Smooth muscle cell (in vitro differentiated cells): Measurements from ENCODE around the gene CEBPE. TPM values are rescaled to one million over a fixed set of nuclear protein-coding genes. Genes with fewer than 3 reads are reported as not detected.
A peak's percentile ranks its signal among the peaks of the same experiment; 100 is the strongest.

Source experiments
- DNase-seq: peaks from one replicate; lab custom pipeline; 2025; ENCODE audit not compliant: unreplicated experiment; lab: John Stamatoyannopoulos, UW
- H2AFZ ChIP-seq: fragments of 200-600 bp; sonication (generic); 2 replicates; pipeline ENCODE4 v1.6.0; 2016; ENCODE audit warnings: antibody characterized with exemption, low read depth, mild to moderate bottlenecking
- H3F3A ChIP-seq: fragments of 200-600 bp; sonication (generic); 2 replicates; pipeline ENCODE4 v1.6.0; 2017; ENCODE audit warnings: antibody characterized with exemption, low read depth
- H3K27ac ChIP-seq: fragments of 200-600 bp; sonication (generic); 2 replicates; pipeline ENCODE4 v1.5.1; 2016; ENCODE audit warnings: low read depth, mild to moderate bottlenecking
- H3K27me3 ChIP-seq: fragments of 200-600 bp; sonication (generic); 2 replicates; pipeline ENCODE4 v1.6.1; 2016; ENCODE audit warnings: low read depth, mild to moderate bottlenecking
- H3K36me3 ChIP-seq: fragments of 200-600 bp; sonication (generic); 2 replicates; pipeline ENCODE4 v1.5.1; 2016; ENCODE audit warnings: low read depth
- H3K4me1 ChIP-seq: fragments of 200-600 bp; sonication (generic); 2 replicates; pipeline ENCODE4 v1.5.1; 2016; ENCODE audit warnings: low read depth
- H3K4me2 ChIP-seq: fragments of 200-600 bp; sonication (generic); 2 replicates; pipeline ENCODE4 v1.6.0; 2016; ENCODE audit warnings: mild to moderate bottlenecking
- H3K4me3 ChIP-seq: fragments of 200-600 bp; sonication (generic); 2 replicates; pipeline ENCODE4 v1.5.1; 2016; ENCODE audit warnings: mild to moderate bottlenecking
- H3K79me2 ChIP-seq: fragments of 200-600 bp; sonication (generic); 2 replicates; pipeline ENCODE4 v1.6.0; 2016; ENCODE audit warnings: low read depth, mild to moderate bottlenecking
- H3K9ac ChIP-seq: fragments of 200-600 bp; sonication (generic); 2 replicates; pipeline ENCODE4 v1.6.0; 2016; ENCODE audit warnings: low read depth
- H3K9me3 ChIP-seq: fragments of 200-600 bp; sonication (generic); replicated peaks from 2 replicates; pipeline ENCODE4 v1.5.1; 2016; ENCODE audit warnings: low read depth
- H4K20me1 ChIP-seq: fragments of 200-600 bp; sonication (generic); 2 replicates; pipeline ENCODE4 v1.6.0; 2016; ENCODE audit warnings: low read depth
- WGBS: methylation state at CpG from one replicate; pipeline ENCODE4 v1.1.7; 2016; ENCODE audit warnings: low lambda C conversion rate; 5-methylcytosine and 5-hydroxymethylcytosine counted together
- polyA plus RNA-seq: library from polyadenylated mRNA; unstranded; fragments of >200 nt; fragmentation: Nextera tagmentation; extraction: Ambion mirVana; gene quantifications from 2 replicates; pipeline ENCODE4 v1.2.1, GENCODE V29; 2016
- total RNA-seq: library from RNA; depleted of rRNA; stranded (reverse); fragments of >200 nt; gene quantifications from 2 replicates; pipeline ENCODE4 v1.2.3, GENCODE V29; 2014
- TF ChIP-seq, protein P1 (sequence below): fragments of 200-600 bp; sonication (generic); IDR thresholded peaks from 2 replicates; pipeline ENCODE4 v1.5.1; 2017; ENCODE audit warnings: borderline replicate concordance, mild to moderate bottlenecking, antibody characterized with exemption; ENCODE audit not compliant: insufficient read depth, poor library complexity, severe bottlenecking

The CEBPE gene
- total and polyA plus RNA-seq, 2 experiments from 2014 or later: not detected

DNA sequence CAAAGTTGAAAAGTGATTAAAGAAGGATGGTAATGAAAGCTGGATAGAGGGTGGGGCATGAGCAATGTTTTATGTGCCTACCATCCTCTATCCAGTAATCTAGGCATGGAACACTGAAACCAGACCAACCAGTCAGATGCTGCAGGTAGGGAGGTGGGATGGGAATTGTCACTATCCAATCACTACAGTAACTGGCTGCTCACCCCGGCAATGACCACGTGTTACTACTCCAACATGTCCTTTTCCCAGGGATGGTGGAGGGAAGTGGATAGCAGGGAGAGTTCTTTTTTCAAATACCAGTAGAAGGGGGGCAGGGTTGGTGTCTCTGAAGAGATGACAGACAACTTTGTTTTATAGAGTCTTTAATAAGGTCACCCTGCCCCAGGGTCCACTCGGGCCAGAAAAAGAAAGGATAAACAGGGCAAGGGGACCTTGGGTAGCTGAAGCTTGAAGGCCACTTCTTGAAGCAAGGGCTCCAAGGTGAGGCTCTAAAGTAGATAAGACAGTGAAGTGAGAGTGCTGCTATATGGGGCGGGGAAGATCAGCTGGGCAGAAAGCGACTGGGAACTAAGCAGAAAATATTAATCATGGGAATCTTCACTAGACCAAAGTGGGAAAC, 47.0 kb downstream of the CEBPE start:
- WGBS: 37% methylated on average over 5 of the region's 5 CpGs
- no peak for DNase-seq

DNA sequence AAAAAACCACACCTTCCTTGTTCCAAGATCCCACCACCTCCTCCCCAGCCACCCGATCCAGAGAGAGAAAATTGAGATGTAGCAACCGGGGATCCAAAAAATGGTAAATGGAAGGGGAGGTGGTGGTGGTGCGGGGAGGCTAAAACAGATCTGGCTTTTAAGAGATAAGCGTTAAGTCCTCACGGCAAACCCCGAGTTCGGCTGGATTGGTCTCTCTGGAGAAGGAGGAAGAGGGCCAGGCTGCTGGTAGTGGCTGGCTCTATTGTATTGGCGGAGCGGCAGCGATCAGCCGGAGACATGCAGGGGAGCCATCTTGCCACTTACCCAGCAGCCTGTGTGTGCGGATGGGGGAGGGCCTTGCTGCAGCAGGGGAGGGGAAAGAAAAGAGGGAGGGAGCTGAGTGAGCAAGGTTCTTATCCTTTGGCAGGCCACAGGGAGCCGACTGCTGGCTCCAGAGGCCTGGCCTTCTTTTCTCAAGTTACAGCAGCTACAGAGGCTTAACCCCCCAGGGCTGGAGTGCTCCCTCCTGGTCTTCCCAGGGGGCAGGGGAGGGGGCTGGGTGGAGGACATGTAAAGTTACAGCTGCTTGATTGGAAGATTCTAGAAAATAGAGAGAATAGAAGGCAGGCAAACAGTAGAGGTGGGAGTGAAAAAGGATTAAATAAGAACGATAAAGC, 47.7 kb downstream of the CEBPE start:
- TF ChIP-seq, protein P1, sequence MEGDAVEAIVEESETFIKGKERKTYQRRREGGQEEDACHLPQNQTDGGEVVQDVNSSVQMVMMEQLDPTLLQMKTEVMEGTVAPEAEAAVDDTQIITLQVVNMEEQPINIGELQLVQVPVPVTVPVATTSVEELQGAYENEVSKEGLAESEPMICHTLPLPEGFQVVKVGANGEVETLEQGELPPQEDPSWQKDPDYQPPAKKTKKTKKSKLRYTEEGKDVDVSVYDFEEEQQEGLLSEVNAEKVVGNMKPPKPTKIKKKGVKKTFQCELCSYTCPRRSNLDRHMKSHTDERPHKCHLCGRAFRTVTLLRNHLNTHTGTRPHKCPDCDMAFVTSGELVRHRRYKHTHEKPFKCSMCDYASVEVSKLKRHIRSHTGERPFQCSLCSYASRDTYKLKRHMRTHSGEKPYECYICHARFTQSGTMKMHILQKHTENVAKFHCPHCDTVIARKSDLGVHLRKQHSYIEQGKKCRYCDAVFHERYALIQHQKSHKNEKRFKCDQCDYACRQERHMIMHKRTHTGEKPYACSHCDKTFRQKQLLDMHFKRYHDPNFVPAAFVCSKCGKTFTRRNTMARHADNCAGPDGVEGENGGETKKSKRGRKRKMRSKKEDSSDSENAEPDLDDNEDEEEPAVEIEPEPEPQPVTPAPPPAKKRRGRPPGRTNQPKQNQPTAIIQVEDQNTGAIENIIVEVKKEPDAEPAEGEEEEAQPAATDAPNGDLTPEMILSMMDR: no peak
- no peak overlapping the region for H2AFZ ChIP-seq
- H4K20me1 ChIP-seq: peaks cover 37% of the 10 kb centered on the region

More for the DNA sequence above, 47.0 kb downstream of the CEBPE start:
- TF ChIP-seq, protein P1: no peak
- Histone ChIP-seq H3K4me3 (peak overlapping the region; percentile 76), H3K4me1 (peaks cover 26% of the 10 kb centered on the region), H3K9me3 (no peaks in the 10 kb centered on the region), H3K36me3 (peaks cover 7% of the 10 kb centered on the region), H3K27me3 (no peaks in the 10 kb centered on the region), H2AFZ (no peak overlapping the region), H4K20me1 (peaks cover 35% of the 10 kb centered on the region), H3K9ac (peak overlapping the region; percentile 89), H3K4me2 (peak overlapping the region; percentile 91), H3K27ac (peak overlapping the region; percentile 83), H3F3A (peaks cover 25% of the 10 kb centered on the region), H3K79me2 (peaks cover 45% of the 10 kb centered on the region)

DNA sequence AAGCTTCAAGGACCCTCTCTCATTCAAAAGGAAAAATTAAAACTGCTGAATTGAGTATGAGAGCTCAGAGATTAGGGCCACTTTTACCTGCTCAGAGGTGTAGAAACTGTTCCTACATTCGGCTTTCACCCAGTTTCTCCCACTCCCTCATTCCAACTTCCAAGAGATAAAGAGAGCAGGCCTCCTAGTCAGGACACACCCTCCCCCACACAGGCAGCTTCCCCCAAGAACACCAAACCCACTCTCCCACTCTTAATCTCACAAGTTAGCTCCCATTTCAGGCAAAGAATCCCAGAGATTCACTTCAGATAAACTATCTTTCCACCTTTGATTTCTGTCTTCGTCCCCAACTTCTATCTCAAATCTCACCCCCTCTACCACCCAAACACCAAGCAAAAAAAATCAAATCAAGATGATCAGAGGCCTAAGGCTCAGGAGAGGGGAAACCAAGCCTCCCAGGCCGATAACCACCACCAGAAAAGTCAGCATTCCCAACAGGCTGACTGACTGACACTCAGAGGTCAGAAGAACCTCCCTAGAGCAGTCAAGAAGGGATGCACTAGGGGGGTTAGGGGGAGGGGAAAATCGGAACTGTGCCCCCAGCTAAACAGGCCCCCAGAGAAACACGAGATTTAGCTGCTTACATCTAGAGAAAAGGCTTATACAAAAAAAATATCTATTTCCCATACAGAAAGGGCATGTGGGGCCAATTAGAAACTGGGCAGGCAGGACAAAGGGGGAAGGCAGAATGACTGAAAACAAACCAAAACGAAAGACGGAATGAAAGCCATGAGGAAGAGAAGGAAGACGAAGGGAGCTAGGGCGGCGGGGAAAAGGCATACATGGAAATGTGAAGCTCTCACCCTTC, 48.6 kb downstream of the CEBPE start:
- H3K4me3 ChIP-seq: peak overlapping the region; percentile 76
- no peaks in the 10 kb centered on the region for H3K9me3 ChIP-seq
- 1% methylated on average over 10 of the region's 10 CpGs for WGBS
- H4K20me1 ChIP-seq: peaks cover 43% of the 10 kb centered on the region
- peak overlapping the region; percentile 83 for H3K27ac ChIP-seq
- H3F3A ChIP-seq: peaks cover 24% of the 10 kb centered on the region
- no peak overlapping the region for H2AFZ ChIP-seq
- peaks cover 56% of the 10 kb centered on the region for H3K79me2 ChIP-seq
- H3K27me3 ChIP-seq: no peaks in the 10 kb centered on the region
- peak overlapping the region; percentile 89 for H3K9ac ChIP-seq
- no peak for DNase-seq
- peak overlapping the region; percentile 91 for H3K4me2 ChIP-seq
- peaks cover 26% of the 10 kb centered on the region for H3K4me1 ChIP-seq
- TF ChIP-seq, protein P1: no peak
- H3K36me3 ChIP-seq: peaks cover 7% of the 10 kb centered on the region

More for the DNA sequence above, 47.7 kb downstream of the CEBPE start:
- 2% methylated on average over 13 of the region's 14 CpGs for WGBS
- no peak for DNase-seq
- H3K4me3 ChIP-seq: peak overlapping the region; percentile 76
- no peaks in the 10 kb centered on the region for H3K9me3 ChIP-seq
- peak overlapping the region; percentile 91 for H3K4me2 ChIP-seq
- peaks cover 3% of the 10 kb centered on the region for H3K36me3 ChIP-seq
- H3K27ac ChIP-seq: peak overlapping the region; percentile 83
- peak overlapping the region; percentile 89 for H3K9ac ChIP-seq
- peaks cover 48% of the 10 kb centered on the region for H3K79me2 ChIP-seq
- H3F3A ChIP-seq: peaks cover 24% of the 10 kb centered on the region
- no peaks in the 10 kb centered on the region for H3K27me3 ChIP-seq
- peaks cover 26% of the 10 kb centered on the region for H3K4me1 ChIP-seq
